NCI-H510A treated with DMSO at 0.1 percent for 48 hours (cell line): Measurements from ENCODE around the gene ERC2.

Experiments
- DNase-seq: peaks from one replicate; lab custom pipeline; 2025; lab: John Stamatoyannopoulos, UW

The ERC2 gene

GRCh38 chr3:56253941-56254665, 214.2 kb downstream of the ERC2 start:
- no peak for DNase-seq

DNA sequence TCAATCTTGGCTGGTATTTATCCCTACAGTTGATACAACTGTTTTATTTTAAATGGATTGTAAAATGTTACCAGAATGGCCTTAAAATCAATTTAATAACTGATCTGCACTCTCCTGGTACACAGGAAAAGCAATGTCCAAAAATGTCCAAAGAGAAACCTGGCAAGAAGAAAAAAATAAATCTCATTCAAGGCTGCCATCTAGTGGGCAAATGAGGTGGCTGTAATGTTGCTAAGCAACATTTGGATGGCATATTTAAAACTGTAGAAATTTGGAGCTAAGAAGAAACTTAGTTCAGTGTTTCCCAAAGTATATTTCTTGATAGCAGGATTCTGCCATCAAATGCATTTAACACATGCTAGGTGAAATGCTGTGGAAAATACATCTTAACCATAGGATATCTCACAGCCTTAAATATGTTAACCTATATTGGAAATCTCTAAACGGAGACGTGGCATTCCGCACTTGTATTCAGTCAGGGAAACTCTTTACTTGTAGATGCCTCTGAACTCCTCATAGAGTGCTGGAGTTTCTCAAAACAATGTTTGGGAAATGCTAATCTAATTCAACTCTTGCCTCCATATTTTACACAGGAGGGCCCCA, 216.8 kb downstream of the ERC2 start:
- peak; percentile 25 for DNase-seq

- DNase-seq = no peak
These were observed 220.2 kb downstream of the ERC2 start for GRCh38 chr3:56248021-56248420.

- no peak for DNase-seq
These were observed 230.0 kb downstream of the ERC2 start for GRCh38 chr3:56238299-56238698.

DNA sequence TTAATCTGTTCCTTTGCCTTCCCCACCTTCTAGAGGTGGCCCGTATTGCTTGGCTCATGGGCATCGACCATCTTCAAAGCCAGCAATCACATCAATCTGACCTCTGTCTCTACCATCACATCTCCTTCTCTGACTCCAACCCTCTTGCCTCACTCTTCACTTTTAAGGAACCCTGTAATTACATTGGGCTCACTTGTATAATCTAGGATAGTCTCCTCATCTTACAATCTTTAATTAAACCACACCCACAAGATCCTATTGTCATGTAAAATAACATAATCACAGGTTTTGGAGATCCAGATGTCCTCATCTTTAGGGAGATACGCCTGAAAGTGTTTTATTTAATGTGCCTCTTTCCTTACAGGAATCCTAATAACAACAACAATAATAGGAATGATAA, 234.5 kb downstream of the ERC2 start:
- DNase-seq = no peak

DNA sequence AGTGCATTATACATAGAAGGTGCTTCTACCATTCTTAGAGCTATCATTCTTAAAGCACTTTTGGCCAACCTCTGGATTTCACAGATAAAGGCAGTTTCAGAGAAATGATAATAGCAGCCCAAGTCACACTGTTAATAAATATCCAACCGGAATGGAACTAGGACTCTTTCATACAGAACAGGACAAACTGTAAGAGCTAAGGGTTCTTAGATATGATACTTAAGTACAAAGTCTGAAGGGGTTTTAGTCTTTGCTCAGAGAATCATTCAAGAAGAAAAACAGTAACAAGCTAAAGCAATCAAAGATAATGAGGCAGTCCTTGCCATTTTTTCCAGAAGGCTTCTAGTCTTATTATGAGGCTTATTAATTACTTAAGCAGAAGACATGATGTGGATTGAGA, 239.0 kb downstream of the ERC2 start:
- no peak for DNase-seq

DNA sequence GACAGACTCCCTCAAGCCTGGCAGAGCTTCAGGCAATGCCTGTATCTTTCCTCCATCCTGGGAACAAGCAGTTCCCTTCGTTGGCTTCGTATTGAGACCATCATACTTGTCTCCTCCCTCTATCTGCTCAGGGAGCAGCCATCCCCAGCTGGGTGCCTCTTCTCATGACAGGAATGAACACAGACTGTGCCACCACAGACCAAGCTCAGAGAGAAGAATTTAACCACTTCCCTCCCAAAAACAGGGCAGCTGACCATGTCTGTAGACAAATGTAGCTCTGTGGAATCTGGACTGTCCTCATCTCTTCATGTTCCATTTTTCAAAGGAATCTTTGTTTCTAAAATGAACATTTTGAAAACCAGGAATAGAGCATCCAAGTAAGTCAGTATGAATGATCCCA, 245.4 kb downstream of the ERC2 start:
- DNase-seq = no peak

DNA sequence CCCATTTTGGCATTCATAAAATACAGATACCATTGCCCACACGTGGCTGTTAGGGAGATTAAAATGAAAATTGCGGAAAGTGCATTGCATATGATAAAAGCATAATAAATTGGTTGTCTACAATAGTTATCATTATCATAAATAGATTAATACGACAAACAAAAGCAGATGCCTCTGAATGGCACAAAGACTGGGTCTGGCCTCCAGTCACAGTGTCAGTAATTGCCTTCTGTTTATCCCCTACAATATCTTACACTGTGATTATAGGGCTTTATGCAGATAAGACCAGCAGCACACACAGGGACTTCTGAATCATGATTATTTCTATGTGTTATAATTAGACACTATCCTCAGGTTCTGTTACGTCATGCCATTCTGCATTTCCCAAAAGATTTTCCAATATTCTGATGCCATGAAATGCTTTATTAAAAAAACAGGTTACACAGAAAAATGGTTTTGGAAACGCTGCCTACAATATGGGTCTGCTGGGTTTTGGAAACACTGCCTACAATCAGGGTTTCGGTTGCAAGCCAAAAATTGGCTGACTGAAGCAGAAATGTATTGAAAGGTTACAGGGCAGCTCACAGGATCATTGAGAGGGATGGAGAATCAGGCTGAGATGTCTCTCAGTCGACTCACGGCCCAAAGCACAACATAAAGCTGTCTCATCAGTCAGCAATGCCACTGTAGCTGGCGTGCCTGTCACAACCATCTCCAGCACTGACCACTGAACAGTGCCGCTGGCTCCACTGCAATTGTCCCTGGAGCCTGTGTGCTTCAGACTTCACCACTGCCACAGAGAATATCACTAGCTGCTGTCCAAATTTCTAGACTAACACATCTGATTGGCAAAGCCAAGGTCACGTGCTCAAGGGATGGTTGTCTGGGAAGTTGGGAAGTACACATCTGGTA, 248.1 kb downstream of the ERC2 start:
- DNase-seq = no peak

GRCh38 chr3:56209982-56210751, 258.1 kb downstream of the ERC2 start:
- no peak for DNase-seq

DNA sequence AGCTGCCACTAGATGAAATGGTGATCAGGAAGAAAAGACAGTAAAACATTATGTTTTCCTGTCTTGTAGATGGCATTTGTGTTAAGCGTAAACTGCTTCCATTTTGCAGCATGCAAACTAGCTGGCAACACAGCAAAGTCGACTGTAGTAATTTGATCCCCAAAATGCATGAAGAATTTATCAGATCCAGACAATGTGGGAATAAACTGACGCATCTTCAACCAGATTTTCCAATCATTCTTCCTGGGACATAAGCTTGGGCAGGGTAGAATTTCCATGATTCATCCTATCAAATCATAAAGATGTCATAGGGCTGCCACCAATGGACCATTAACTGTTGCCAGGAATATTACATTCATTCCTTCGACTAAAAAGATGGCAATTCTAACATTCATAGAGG, 260.3 kb downstream of the ERC2 start:
- DNase-seq = no peak

- no peak for DNase-seq
These were observed 262.9 kb downstream of the ERC2 start for GRCh38 chr3:56205406-56205805.

DNA sequence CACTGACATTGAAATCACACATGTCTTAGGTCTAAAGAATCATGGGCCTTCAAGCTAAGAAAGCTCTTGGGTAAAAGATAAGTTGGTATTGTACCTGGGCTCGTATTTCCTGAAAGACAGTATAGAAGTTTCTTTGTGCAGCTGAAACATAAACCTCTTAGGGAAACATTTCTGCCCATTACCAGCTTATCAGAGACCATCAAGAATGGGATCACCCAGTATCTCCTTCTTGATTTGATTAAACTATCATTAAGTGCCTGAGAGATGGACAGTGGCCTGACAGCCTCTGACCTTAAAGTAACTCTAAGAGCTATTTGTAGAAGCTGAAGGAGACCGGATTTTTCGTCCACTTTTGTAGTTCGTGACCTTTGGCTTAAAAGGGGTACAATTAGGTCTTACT, 265.3 kb downstream of the ERC2 start:
- DNase-seq = no peak

DNA sequence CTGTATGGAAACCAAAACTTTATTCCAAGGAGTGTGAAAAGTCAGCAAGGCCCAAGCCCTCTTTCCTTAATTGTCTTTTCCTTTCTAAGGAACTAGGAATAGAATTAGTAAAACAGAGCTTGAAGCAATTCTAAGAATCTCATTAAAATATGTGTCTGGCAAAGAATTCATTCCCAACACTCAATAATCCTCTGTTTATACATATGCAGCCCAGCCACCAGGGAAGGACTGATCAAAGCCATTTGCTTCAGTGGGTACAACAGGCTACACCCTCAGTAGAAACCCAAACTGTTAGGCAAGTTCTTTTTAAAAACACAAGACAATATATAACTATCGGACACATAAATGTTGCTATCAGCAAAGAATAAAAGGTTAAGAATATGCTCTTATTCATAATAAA, 266.9 kb downstream of the ERC2 start:
- DNase-seq = no peak

GRCh38 chr3:56200251-56200650, 268.0 kb downstream of the ERC2 start:
- no peak for DNase-seq

DNA sequence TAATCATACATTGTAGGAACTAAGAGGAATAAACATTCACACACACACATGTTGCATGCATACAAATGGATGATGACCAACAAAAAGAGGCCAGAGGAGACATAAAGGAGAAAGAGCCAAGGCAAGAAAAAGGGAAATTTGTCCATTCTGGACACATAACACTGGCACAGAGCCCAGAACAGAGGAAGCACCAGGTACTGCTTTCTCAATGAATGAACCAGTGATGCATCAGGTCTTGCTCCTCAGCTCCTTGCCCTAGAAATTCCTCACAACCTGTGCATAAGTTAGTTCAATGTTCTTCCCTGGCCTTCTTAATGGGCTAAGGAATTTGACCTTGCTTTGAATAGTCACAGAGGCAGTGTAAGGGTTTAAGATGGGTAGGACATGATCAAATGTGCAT, 270.3 kb downstream of the ERC2 start:
- DNase-seq = no peak

GRCh38 chr3:56197259-56197965, 270.9 kb downstream of the ERC2 start:
- DNase-seq = no peak

- no peak for DNase-seq
These were observed 271.6 kb downstream of the ERC2 start for GRCh38 chr3:56196700-56197099.

GRCh38 chr3:56193519-56193918, 274.7 kb downstream of the ERC2 start:
- DNase-seq = no peak

GRCh38 chr3:56192001-56192400, 276.3 kb downstream of the ERC2 start:
- DNase-seq = no peak

- DNase-seq = no peak
These were observed 277.4 kb downstream of the ERC2 start for GRCh38 chr3:56190771-56191305.

- DNase-seq = no peak
These were observed 278.1 kb downstream of the ERC2 start for GRCh38 chr3:56190130-56190529.
